ENCODE data around the gene MAPKAPK5.
"Not testable (repeated sequence)": the region's sequence is repeated elsewhere in the genome, so short reads cannot be mapped to it uniquely, and the experiment has no call there.

MAPKAPK5 gene

GRCh38 chr12:111828338-111828979 is 13.6 kb upstream of the MAPKAPK5 start:
- no peak for DNase-seq

- DNase-seq: not testable (repeated sequence)
These were observed 12.4 kb upstream of the MAPKAPK5 start for GRCh38 chr12:111829635-111830034.

GRCh38 chr12:111834740-111835386 is 7.2 kb upstream of the MAPKAPK5 start:
- DNase-seq: peak; percentile 63

- not testable (repeated sequence) for DNase-seq
These were observed 6.4 kb upstream of the MAPKAPK5 start for GRCh38 chr12:111835531-111836181.

GRCh38 chr12:111838353-111838752 is 3.7 kb upstream of the MAPKAPK5 start:
- DNase-seq: peak; percentile 84

- DNase-seq: peak; percentile 34
These were observed 1.2 kb upstream of the MAPKAPK5 start for GRCh38 chr12:111840807-111841206.

GRCh38 chr12:111841236-111841749 is 735 bp upstream of the MAPKAPK5 start:
- peak; percentile 69 for DNase-seq

GRCh38 chr12:111842556-111843396 is 748 bp downstream of the MAPKAPK5 start:
- peak; percentile 39 for DNase-seq

- no peak for DNase-seq
These were observed 4.0 kb downstream of the MAPKAPK5 start for GRCh38 chr12:111846016-111846415.

- DNase-seq: no peak
These were observed 8.5 kb downstream of the MAPKAPK5 start for GRCh38 chr12:111850526-111850925.

- DNase-seq: no peak
These were observed 16.2 kb downstream of the MAPKAPK5 start for GRCh38 chr12:111858186-111858585.

GRCh38 chr12:111858778-111859177 is 16.8 kb downstream of the MAPKAPK5 start:
- no peak for DNase-seq

- no peak for DNase-seq
These were observed 22.9 kb downstream of the MAPKAPK5 start for GRCh38 chr12:111864913-111865312.

- DNase-seq: no peak
These were observed 25.5 kb downstream of the MAPKAPK5 start for GRCh38 chr12:111867531-111867930.

GRCh38 chr12:111868676-111869588 is 26.9 kb downstream of the MAPKAPK5 start:
- DNase-seq: no peak

GRCh38 chr12:111869671-111870070 is 27.6 kb downstream of the MAPKAPK5 start:
- DNase-seq: no peak

GRCh38 chr12:111870216-111870615 is 28.2 kb downstream of the MAPKAPK5 start:
- DNase-seq: no peak

GRCh38 chr12:111870706-111871105 is 28.7 kb downstream of the MAPKAPK5 start:
- no peak for DNase-seq

- no peak for DNase-seq
These were observed 31.1 kb downstream of the MAPKAPK5 start for GRCh38 chr12:111873113-111873512.

- DNase-seq: no peak
These were observed 39.7 kb downstream of the MAPKAPK5 start for GRCh38 chr12:111881716-111882115.

GRCh38 chr12:111886662-111887545 is 44.9 kb downstream of the MAPKAPK5 start:
- no peak for DNase-seq
